Osteoblast (primary cell): ENCODE data around the gene HSPB7. TPM values are rescaled to one million over a fixed set of nuclear protein-coding genes. Genes with fewer than 3 reads are reported as not detected.
A peak's percentile ranks its signal among the peaks of the same experiment; 100 is the strongest.

ENCODE experiments used
- DNase-seq: peaks from one replicate; pipeline ENCODE4 v3.0.0; 2011; ENCODE audit warnings: low spot score, mixed read lengths; ENCODE audit not compliant: insufficient read length; ENCODE audit errors: missing footprints
- H2AFZ ChIP-seq: 2 replicates; pipeline ENCODE4 v1.6.0; 2011; ENCODE audit warnings: mild to moderate bottlenecking, low read length
- H3K27ac ChIP-seq: 2 replicates; pipeline ENCODE4 v1.5.1; 2011; ENCODE audit warnings: mild to moderate bottlenecking, low read depth, low read length, moderate library complexity
- H3K27me3 ChIP-seq: 2 replicates; pipeline ENCODE4 v1.6.0; 2012; ENCODE audit warnings: mild to moderate bottlenecking, control low read depth, inconsistent platforms, low read length, moderate library complexity; ENCODE audit not compliant: insufficient read depth
- H3K36me3 ChIP-seq: 2 replicates; pipeline ENCODE4 v1.5.1; 2011; ENCODE audit warnings: mild to moderate bottlenecking, low read length, control low read depth, moderate library complexity; ENCODE audit not compliant: insufficient read depth
- H3K4me1 ChIP-seq: 2 replicates; pipeline ENCODE4 v1.5.1; 2011; ENCODE audit warnings: mild to moderate bottlenecking, low read length, control low read depth, moderate library complexity; ENCODE audit not compliant: insufficient read depth
- H3K4me2 ChIP-seq: 2 replicates; pipeline ENCODE4 v1.6.0; 2011; ENCODE audit warnings: mild to moderate bottlenecking, low read length; ENCODE audit not compliant: insufficient read depth
- H3K4me3 ChIP-seq: fragments of 200-600 bp; sonication (generic); 3 replicates; pipeline ENCODE4 v1.5.1; 2012; ENCODE audit warnings: mild to moderate bottlenecking, low read length, inconsistent platforms; ENCODE audit not compliant: insufficient read depth
- H3K79me2 ChIP-seq: 2 replicates; pipeline ENCODE4 v1.6.0; 2012; ENCODE audit warnings: mild to moderate bottlenecking, low read length, control low read depth, inconsistent platforms; ENCODE audit not compliant: insufficient read depth
- H3K9me3 ChIP-seq: 2 replicates; pipeline ENCODE4 v1.5.1; 2011; ENCODE audit warnings: low read depth, low read length, control low read depth
- H4K20me1 ChIP-seq: 2 replicates; pipeline ENCODE4 v1.6.0; 2012; ENCODE audit warnings: mild to moderate bottlenecking, low read length, control low read depth; ENCODE audit not compliant: insufficient read depth
- CTCF ChIP-seq: IDR thresholded peaks from 2 replicates; pipeline ENCODE4 v1.5.1; 2011; ENCODE audit warnings: mild to moderate bottlenecking, low read depth, low read length, moderate library complexity; ENCODE audit errors: extremely low read depth
- small RNA-seq: library from RNA; depleted of rRNA; stranded (forward); fragments of <200 nt; gene quantifications from one replicate; pipeline ENCODE3, GENCODE V24; 2012
- total RNA-seq: library from RNA; depleted of rRNA; stranded (reverse); fragments of >200 nt; gene quantifications from 2 replicates; pipeline ENCODE4 v1.2.3, GENCODE V29; 2012

Gene HSPB7
- total RNA-seq, 1 donor: 6.9 TPM

DNA sequence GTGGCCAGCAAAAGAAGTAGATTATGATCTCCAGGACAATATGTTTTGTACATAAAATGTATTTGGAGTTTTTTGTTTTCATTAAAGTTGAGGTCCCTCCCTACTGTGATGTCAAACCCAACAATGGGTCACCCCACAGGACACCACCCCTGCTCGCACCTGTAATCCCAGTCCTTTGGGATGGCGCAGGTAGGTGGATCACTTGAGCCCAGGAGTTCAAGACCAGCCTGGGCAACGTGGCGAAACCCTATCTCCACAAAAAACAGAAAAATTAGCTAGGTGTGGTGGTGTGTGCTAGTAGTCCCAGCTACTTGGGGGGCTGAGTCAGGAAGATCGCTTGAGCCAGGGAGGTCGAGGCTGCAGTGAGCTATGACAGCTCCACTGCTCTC lies 50.9 kb downstream of the HSPB7 start:
- no peak overlapping the region for H3K4me2 ChIP-seq
- H3K9me3 ChIP-seq: no peaks in the 10 kb centered on the region
- no peak overlapping the region for H2AFZ ChIP-seq
- no peak for TF ChIP-seq CTCF
- no peak overlapping the region for H3K27ac ChIP-seq
- no peak for DNase-seq
- H4K20me1 ChIP-seq: peaks cover 24% of the 10 kb centered on the region
- H3K27me3 ChIP-seq: no peaks in the 10 kb centered on the region
- H3K79me2 ChIP-seq: peaks cover 71% of the 10 kb centered on the region
- H3K4me1 ChIP-seq: peaks cover 30% of the 10 kb centered on the region
- H3K4me3 ChIP-seq: no peak overlapping the region
- H3K36me3 ChIP-seq: peaks cover 24% of the 10 kb centered on the region

DNA sequence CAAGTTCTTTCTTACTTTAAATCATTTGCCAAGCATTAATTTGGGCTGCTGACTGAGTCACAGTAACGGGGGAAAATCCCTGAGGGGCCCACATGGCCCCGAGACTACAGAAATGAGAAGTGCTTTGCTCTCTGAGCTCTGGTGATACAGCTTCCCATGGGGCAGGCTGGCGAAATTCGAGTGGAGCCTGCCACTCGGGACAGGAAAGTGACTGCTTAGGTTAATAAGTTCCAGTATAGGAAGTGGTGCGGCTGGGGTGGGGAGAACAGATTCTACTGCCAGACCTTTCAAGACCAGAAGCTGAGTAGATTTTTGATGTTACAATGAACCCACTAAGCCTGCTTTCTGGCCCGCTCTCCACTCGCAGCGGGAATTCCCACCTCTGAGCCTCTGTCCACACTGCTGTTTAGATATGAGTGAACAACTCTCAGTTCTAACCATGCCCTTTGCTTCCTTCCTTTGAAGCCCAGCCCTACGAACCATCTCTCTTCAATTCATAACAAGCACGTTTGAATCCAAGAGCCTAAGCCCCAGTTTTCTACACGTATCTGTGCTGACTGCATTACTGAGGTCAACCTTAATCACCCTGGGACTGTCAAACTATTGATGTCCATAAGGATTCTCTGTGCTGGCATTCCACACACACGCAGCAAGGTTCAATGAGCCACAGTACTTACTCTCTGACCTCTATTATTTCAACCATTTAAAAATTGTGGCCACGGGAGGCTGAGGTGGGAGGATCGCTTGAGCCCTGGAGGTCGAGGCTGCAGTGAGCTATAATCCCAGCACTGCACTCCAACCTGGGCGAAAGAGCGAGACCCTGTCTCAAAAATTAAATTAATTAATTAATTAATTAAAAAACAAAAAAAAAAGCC lies 51.5 kb downstream of the HSPB7 start:
- Histone ChIP-seq H3K36me3 (peaks cover 19% of the 10 kb centered on the region), H3K27me3 (no peaks in the 10 kb centered on the region), H3K4me3 (peak overlapping the region; percentile 46), H3K27ac (peak overlapping the region; percentile 78), H3K79me2 (peaks cover 73% of the 10 kb centered on the region), H3K4me2 (peak overlapping the region; percentile 69), H3K4me1 (peaks cover 30% of the 10 kb centered on the region), H2AFZ (no peak overlapping the region), H4K20me1 (peaks cover 20% of the 10 kb centered on the region), H3K9me3 (no peaks in the 10 kb centered on the region)
- no peak for TF ChIP-seq CTCF
- DNase-seq: peak; percentile 94

DNA sequence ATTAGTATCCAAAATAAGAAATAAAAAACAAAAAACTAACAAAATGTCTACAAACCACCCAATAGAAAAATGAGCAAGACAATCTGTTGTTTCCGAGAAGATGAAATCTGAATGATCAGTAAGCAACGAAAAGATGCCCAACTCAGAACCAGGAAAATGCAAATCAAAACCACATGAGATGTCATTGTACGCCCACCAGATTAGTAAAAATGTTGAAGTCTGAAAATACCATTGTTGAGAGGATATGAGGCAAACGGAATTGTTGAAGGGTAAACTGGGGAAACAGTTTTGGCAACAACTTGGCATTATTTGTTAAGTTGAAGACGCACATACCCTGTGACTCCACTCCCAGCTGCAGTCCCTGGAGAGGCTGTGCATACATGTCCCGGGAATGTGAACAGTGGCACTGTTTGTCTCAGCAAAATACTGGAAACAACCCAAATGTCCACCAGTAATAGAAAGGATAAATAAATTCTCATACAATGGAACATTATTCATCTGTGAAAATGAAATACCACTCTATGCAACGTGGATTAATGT lies 52.5 kb downstream of the HSPB7 start:
- DNase-seq: peak; percentile 54
- peaks cover 75% of the 10 kb centered on the region for H3K79me2 ChIP-seq
- H3K4me1 ChIP-seq: peaks cover 30% of the 10 kb centered on the region
- no peaks in the 10 kb centered on the region for H3K9me3 ChIP-seq
- no peak overlapping the region for H2AFZ ChIP-seq
- no peak for TF ChIP-seq CTCF
- H4K20me1 ChIP-seq: peaks cover 20% of the 10 kb centered on the region
- no peaks in the 10 kb centered on the region for H3K27me3 ChIP-seq
- peak overlapping the region; percentile 3 for H3K4me3 ChIP-seq
- H3K27ac ChIP-seq: peak overlapping the region; percentile 78
- peak overlapping the region; percentile 69 for H3K4me2 ChIP-seq
- peaks cover 16% of the 10 kb centered on the region for H3K36me3 ChIP-seq

Small RNA genes lying within 50 kb of the gene (small RNA-seq; reads per million reads assigned to genes)
- gene AL355994.1 (not detected), gene AL355994.5 (not detected)

Other genes with a start within 250 kb of the HSPB7 start
- gene UQCRHL, start 210.4 kb downstream of the HSPB7 start, total RNA-seq: 1.1 and 1.5 TPM in 2 replicates
- gene SPEN, start 170.3 kb downstream of the HSPB7 start, total RNA-seq: 21.0 and 24.8 TPM in 2 replicates
- gene ZBTB17, start 41.9 kb downstream of the HSPB7 start, total RNA-seq: 25.0 and 29.7 TPM in 2 replicates
- not detected in 2 replicates for gene SRARP, start 13.8 kb downstream of the HSPB7 start, total RNA-seq
- not detected in 2 replicates for gene CLCNKA, start 4.0 kb upstream of the HSPB7 start, total RNA-seq
- gene CLCNKB, start 25.7 kb upstream of the HSPB7 start, total RNA-seq: 0.29 and 0.36 TPM in 2 replicates
- 0.36 TPM in 1 of 2 replicates, not detected in the other for gene FAM131C, start 55.6 kb upstream of the HSPB7 start, total RNA-seq
- 13.3 and 21.0 TPM in 2 replicates for gene EPHA2, start 138.0 kb upstream of the HSPB7 start, total RNA-seq
- gene ARHGEF19, start 194.6 kb upstream of the HSPB7 start, total RNA-seq: 5.9 and 6.5 TPM in 2 replicates
- gene CPLANE2, start 219.1 kb upstream of the HSPB7 start, total RNA-seq: 9.4 and 14.1 TPM in 2 replicates